Heart left ventricle (tissue), 16 donors: ENCODE measurements around the gene ZNF354C. TPM values are rescaled to one million over a fixed set of nuclear protein-coding genes. Genes with fewer than 3 reads are reported as not detected.

Experiments used
- ATAC-seq, 4 donors: fragments of 200-7000 bp; cut with Tn5 transposase; one replicate each; pipeline ENCODE4 v1.9.1; 2020 to 2022; ENCODE audit warnings: moderate library complexity in 4 of 4, mild to moderate bottlenecking in 3 of 4, moderate number of reproducible peaks in 1 of 4
- DNase-seq, 5 donors: peaks; one replicate each; pipeline ENCODE4 v3.0.0-alpha.2; 2020
- H3K27ac ChIP-seq, 12 donors: fragments of 200-600 bp; sonication (generic) in 4 of 12; one replicate each; pipeline versions ENCODE4 v1.5.0 to v1.8.0; 2016 to 2022; ENCODE audit warnings: mild to moderate bottlenecking in 2 of 12
- H3K27me3 ChIP-seq, 9 donors: fragments of 200-600 bp; sonication (generic) in 2 of 9; one replicate each; pipeline versions ENCODE4 v1.5.1 to v1.8.0; 2016 to 2022; ENCODE audit warnings: mild to moderate bottlenecking in 3 of 9
- H3K36me3 ChIP-seq, 9 donors: fragments of 200-600 bp; sonication (generic) in 2 of 9; one replicate each; pipeline versions ENCODE4 v1.5.0 to v1.8.0; 2018 to 2022; ENCODE audit warnings: mild to moderate bottlenecking in 2 of 9
- H3K4me1 ChIP-seq, 12 donors: fragments of 200-600 bp; sonication (generic) in 4 of 12; one replicate each; pipeline versions ENCODE4 v1.5.0 to v1.8.0; 2016 to 2022; ENCODE audit warnings: mild to moderate bottlenecking in 3 of 12
- H3K4me3 ChIP-seq, 12 donors: fragments of 200-600 bp; sonication (generic) in 4 of 12; one replicate each; pipeline versions ENCODE4 v1.5.0 to v1.8.0; 2017 to 2022; ENCODE audit warnings: mild to moderate bottlenecking in 9 of 12, moderate library complexity in 4 of 12
- H3K9me3 ChIP-seq, 12 donors: fragments of 200-600 bp; sonication (generic) in 4 of 12; one replicate each; pipeline versions ENCODE4 v1.5.0 to v1.8.0; 2016 to 2022; ENCODE audit warnings: mild to moderate bottlenecking in 1 of 12
- POLR2A ChIP-seq, 2 donors: fragments of 450-650 bp; IDR thresholded peaks; one replicate each; pipeline ENCODE4 v1.6.1; 2017; ENCODE audit warnings: antibody characterized with exemption in 2 of 2, mild to moderate bottlenecking in 2 of 2, moderate library complexity in 2 of 2
- WGBS, 4 donors: extraction: QIAGEN DNeasy Blood & Tissue Kit in 2 of 4; methylation state at CpG; one replicate each; pipeline versions ENCODE4 v1.1.5 to v1.1.7; 2013 to 2018; 5-methylcytosine and 5-hydroxymethylcytosine counted together
- intact Hi-C, 10 donors: fragments of 100-400 bp; cut with DNase I; formaldehyde crosslinking; loops; one replicate each; pipeline versions ENCODE4 v1.11.1 to v1.14.2; 2022
- polyA plus RNA-seq, 2 donors: library from polyadenylated mRNA; stranded (reverse); fragments of 200-250 nt; gene quantifications; one replicate each; pipeline ENCODE4 v1.2.3, GENCODE V29; 2013
- total RNA-seq, 9 donors: library from RNA; depleted of rRNA in 2 of 9; stranded (reverse); fragments of >200 nt in 2 of 9; fragmentation: NEBNext Ultra II Directional in 3 of 9; extraction: Animal tissue kit (Norgen Biotek cat#: 25700) in 3 of 9; gene quantifications; one replicate each; pipeline versions ENCODE4 v1.1.0 to v1.2.4, GENCODE V29; 2016 to 2023
- TF ChIP-seq, protein P1 (sequence below), 12 donors: fragments of 200-600 bp; sonication (generic) in 4 of 12; IDR thresholded peaks; one replicate each; pipeline versions ENCODE4 v1.5.0 to v1.8.0; 2018 to 2022; ENCODE audit warnings: antibody characterized with exemption in 12 of 12, mild to moderate bottlenecking in 5 of 12
- donor health status: ischemic (EF 13 %, LVEDD 7.1; RV severe dilation, severe dysfunction).
- donor health status: healthy with polysubstance abuse.
- donor health status: DM: no; HTN: yes; CAD: no.
- donor health status: DM: no; HTN: no; CAD: no.
- donor health status: ischemic (EF 25% LVEDD 6.9; RV normal size, moderate dysfunction).
- donor health status: ischemic (EF 25% LVEDD 5.7; RV mildly dilated, moderate dysfunction).
- donor health status: healthy.
- donor health status: DM: yes; HTN: yes; CAD: no.
- donor health status: ischemic (EF 35%, LVEDD 5.7; RV mildly dilated, moderate dysfunction).
- donor health status: nonischemic (EF 11% LVEDD 7.7; RV severe dilation, severe dysfunction).
- donor health status: DM: yes; HTN: yes; CAD: no.
- donor health status: PGD.
- donor health status: ischemic (EF 29% LVEDD 5.4; RV normal size, mild dysfunction).
- donor health status: nonischemic (EF 23%, LVEDD 6.1; RV moderate dilation, normal function).

The ZNF354C gene
- total and polyA plus RNA-seq, 11 donors = 1.3 to 5.7 (median 3.9) TPM

GRCh38 chr5:179110528-179110927, 50.4 kb downstream of the ZNF354C start:
- WGBS, 4 donors = 85 to 90% (median 88%) methylated on average over 9 of the region's 9 CpGs
- ATAC-seq = no peak
- intact Hi-C loops = no loop called here
- Histone ChIP-seq H3K27me3 (no peaks in the 10 kb centered on the region), H3K27ac (no peak overlapping the region), H3K36me3 (no peaks in the 10 kb centered on the region), H3K4me3 (no peak overlapping the region), H3K4me1 (no peaks in the 10 kb centered on the region), H3K9me3 (peaks cover 0 to 87% (median 69%) of the 10 kb centered on the region in 12 donors)
- TF ChIP-seq, protein P1, sequence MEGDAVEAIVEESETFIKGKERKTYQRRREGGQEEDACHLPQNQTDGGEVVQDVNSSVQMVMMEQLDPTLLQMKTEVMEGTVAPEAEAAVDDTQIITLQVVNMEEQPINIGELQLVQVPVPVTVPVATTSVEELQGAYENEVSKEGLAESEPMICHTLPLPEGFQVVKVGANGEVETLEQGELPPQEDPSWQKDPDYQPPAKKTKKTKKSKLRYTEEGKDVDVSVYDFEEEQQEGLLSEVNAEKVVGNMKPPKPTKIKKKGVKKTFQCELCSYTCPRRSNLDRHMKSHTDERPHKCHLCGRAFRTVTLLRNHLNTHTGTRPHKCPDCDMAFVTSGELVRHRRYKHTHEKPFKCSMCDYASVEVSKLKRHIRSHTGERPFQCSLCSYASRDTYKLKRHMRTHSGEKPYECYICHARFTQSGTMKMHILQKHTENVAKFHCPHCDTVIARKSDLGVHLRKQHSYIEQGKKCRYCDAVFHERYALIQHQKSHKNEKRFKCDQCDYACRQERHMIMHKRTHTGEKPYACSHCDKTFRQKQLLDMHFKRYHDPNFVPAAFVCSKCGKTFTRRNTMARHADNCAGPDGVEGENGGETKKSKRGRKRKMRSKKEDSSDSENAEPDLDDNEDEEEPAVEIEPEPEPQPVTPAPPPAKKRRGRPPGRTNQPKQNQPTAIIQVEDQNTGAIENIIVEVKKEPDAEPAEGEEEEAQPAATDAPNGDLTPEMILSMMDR (IDR thresholded peaks at IDR 0.05) = no peak
- no peak for TF ChIP-seq POLR2A (IDR thresholded peaks at IDR 0.05)
- DNase-seq = no peak

DNA sequence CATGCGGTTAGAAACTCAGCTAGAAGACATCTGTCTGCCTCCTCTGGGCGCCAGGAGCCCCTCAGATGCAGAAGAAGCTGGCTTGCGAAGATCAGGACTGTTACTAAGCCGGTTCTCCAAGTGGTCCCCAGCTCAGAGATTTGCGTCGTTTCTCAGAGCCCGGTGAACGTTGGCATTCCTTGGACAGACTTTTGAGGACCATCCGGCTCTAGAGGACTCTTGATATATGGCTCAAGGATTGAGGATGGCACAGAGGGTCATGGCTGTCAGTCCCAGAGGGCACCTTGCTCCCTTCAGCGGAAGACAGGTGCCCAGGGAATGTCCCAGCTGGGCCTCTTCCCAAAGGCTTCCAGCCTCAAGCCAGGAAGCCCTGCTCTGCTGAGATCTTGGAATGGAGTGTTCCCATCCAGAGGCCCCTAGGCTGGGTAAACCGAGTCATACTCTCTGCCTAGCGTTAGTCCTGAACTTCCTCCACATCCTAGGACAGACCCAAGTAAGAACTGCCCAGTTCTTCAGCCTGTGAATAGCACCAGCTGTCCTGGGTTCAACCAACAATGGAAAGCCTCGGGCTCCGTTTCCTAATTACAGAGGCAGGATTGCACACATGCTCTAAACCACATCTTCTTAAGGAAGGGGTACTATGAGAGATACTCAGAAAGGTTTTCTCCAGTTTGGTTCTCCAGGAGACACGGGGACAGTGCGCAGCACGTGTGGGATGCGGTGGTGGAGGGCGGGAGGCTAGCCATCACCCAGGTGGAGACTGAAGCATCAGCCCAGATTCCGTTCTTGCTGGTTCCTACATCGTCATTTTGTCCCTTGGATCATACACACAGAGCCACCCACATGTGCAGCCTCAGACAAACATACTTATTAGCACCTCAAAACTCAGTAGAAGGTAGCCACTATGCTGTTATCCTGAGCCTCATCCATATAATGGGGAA, 51.4 kb downstream of the ZNF354C start:
- DNase-seq = no peak
- TF ChIP-seq, protein P1 (IDR thresholded peaks at IDR 0.05) = no peak
- no peak for TF ChIP-seq POLR2A (IDR thresholded peaks at IDR 0.05)
- H3K36me3 ChIP-seq = no peaks in the 10 kb centered on the region
- no peaks in the 10 kb centered on the region for H3K4me1 ChIP-seq
- WGBS, 4 donors = 85 to 91% (median 88%) methylated on average over 19 to 21 of the region's 21 CpGs
- no peak overlapping the region for H3K4me3 ChIP-seq
- ATAC-seq = no peak
- intact Hi-C loops = no loop called here
- peaks cover 0 to 93% (median 70%) of the 10 kb centered on the region in 12 donors for H3K9me3 ChIP-seq
- no peak overlapping the region for H3K27ac ChIP-seq
- H3K27me3 ChIP-seq = no peaks in the 10 kb centered on the region

- no peaks in the 10 kb centered on the region for H3K36me3 ChIP-seq
Observed at GRCh38 chr5:179112469-179113142, 52.4 kb downstream of the ZNF354C start.

More at GRCh38 chr5:179112469-179113142, 52.4 kb downstream of the ZNF354C start:
- intact Hi-C loops = no loop called here
- WGBS, 4 donors = 86 to 93% (median 91%) methylated on average over 11 to 12 of the region's 12 CpGs
- Histone ChIP-seq H3K9me3 (peaks cover 0 to 86% (median 65%) of the 10 kb centered on the region in 12 donors), H3K27ac (no peak overlapping the region), H3K4me3 (no peak overlapping the region), H3K27me3 (no peaks in the 10 kb centered on the region), H3K4me1 (no peaks in the 10 kb centered on the region)
- TF ChIP-seq, protein P1 (IDR thresholded peaks at IDR 0.05) = no peak
- TF ChIP-seq POLR2A (IDR thresholded peaks at IDR 0.05) = no peak
- ATAC-seq = no peak
- no peak for DNase-seq
